GM12873 (cell line): ENCODE results near the gene WDR75.

Experiments used
- CTCF ChIP-seq: IDR thresholded peaks from 2 replicates; pipeline ENCODE4 v1.5.1; 2012; ENCODE audit warnings: low read depth, mild to moderate bottlenecking, moderate library complexity, low read length, control low read depth; ENCODE audit not compliant: insufficient read depth; ENCODE audit errors: missing control alignments

WDR75 gene

DNA sequence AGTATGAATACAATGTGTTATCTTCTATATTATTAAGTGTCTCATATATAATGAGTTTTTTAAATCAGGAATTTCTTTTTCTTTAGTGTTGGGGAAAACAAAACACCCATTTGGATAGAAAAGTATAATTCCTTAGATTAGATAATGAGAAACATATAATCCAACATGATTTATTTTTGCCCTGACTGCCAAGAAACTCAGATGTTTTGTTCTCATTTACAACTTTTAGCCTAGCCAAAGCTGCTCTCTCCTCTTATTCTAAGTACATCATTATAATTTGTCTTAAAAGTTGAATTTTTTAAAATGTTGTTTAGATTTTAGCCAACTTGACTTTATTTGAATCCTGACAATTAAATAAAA, 70.7 kb downstream of the WDR75 start:
- TF ChIP-seq CTCF = no peak

DNA sequence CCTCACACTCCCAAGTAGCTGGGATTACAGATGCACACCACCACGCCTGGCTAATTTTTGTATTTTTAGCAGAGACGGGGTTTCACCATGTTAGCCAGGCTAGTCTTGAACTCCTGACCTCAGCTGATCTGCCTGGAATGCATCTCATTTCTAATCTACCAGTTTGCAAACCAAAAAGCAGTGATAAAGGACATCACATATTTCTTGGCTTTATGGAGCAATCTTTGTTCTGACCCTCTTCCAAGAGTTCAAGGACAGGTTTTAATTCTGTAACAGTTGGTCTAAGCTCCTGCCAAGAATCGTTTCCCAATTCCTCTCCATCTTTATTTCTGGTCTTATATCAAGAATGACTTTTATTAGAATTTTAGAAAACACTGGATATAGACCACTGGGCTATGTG, 71.6 kb downstream of the WDR75 start:
- no peak for TF ChIP-seq CTCF

DNA sequence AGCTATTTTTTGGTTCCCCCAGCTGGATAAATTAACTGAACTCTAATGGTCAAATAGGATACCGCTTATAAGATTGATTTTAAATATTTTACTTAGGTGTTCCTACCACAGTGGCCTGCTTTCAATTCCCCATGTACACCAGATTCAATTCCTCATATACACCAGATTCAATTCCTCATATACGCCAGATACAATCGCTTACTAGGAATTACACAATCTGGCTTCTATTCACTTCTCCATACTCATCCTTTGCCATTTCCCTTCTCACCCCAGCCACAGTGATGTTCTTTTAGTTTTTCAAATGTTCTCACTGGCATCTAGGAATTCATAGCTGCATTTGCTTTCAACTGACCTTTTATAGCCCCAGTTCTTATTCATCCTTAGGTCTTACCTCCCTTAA, 72.8 kb downstream of the WDR75 start:
- no peak for TF ChIP-seq CTCF

GRCh38 chr2:189515264-189515663, 74.0 kb downstream of the WDR75 start:
- no peak for TF ChIP-seq CTCF

- TF ChIP-seq CTCF = no peak
Observed at GRCh38 chr2:189516546-189516945, 75.3 kb downstream of the WDR75 start.

DNA sequence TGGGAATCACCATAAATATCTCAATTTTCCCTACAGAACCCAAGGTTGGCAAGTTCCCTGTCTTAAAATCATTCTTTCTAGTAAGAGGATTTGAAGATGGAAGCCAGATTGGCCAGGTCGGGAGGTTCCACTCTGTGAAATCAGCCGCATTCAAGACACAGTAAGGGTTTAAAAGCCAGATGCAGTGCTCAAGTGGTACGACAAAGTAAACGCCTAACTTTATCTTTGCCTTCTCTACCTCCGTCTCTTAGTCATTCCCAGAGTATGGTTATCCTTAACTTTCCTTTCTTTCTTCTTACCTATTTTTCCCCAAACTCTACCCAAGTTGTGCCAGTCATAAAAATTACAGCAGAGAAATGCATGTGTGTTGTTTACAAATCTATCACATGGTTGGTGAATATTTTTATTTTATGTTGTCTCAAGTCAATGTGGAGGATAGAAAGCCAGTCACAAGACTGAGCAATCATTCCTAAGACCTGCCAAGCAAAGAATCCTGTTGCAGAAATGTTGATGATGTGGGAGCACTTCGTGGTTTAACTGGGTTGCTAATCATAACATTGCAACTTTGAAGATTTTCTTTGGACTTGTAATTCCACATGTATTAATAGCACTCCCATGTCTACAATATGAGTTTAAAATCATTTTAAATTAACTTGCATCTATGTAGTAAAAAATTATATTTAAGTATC, 76.7 kb downstream of the WDR75 start:
- no peak for TF ChIP-seq CTCF

GRCh38 chr2:189519631-189520387, 78.5 kb downstream of the WDR75 start:
- no peak for TF ChIP-seq CTCF
